ENCODE measurements around the gene TRAPPC12. TPM values are rescaled to one million over a fixed set of nuclear protein-coding genes. Genes with fewer than 3 reads are reported as not detected.
"Not testable (repeated sequence)": the region's sequence is repeated elsewhere in the genome, so short reads cannot be mapped to it uniquely, and the experiment has no call there.

The TRAPPC12 gene
- total RNA-seq, 1 experiment from 2014 or later: 63.2 TPM

DNA sequence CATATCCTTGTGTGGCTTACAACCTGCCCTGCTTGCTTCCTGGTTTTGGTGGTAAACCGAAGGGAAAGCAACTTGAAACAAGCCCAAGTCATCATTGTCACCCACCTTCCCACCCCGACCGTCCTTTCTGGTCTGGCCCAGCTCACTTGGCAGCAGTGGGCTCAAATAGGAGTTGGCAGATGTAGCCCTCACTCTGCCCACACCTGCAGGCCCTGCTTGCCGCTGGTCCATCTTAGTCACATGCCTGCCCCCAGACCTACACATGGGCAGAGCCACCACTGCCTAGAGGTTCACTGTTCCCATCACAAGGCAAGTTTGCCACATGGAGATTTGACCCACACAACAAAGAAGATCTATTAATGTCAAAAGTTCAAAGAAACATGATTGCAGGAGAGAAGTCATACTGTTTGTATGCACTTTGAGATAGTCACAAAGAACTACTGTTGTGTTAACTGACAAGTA, 11.2 kb upstream of the TRAPPC12 start:
- DNase-seq (ENCODE audit: low read depth): no peak

GRCh38 chr2:3369340-3370181, 9.9 kb upstream of the TRAPPC12 start:
- not testable (repeated sequence) for DNase-seq (ENCODE audit: low read depth)

GRCh38 chr2:3376821-3377220, 2.7 kb upstream of the TRAPPC12 start:
- no peak for DNase-seq (ENCODE audit: low read depth)

GRCh38 chr2:3377279-3377611, 2.2 kb upstream of the TRAPPC12 start:
- peak; percentile 58 for DNase-seq (ENCODE audit: low read depth)

- DNase-seq (ENCODE audit: low read depth): peak; percentile 98
Observed at GRCh38 chr2:3377612-3378432, 1.7 kb upstream of the TRAPPC12 start, which contains the start of gene EIPR1. EIPR1 (minus strand) TSS chr2:3377818; CDS start chr2:3377689, 129 bp downstream.

DNA sequence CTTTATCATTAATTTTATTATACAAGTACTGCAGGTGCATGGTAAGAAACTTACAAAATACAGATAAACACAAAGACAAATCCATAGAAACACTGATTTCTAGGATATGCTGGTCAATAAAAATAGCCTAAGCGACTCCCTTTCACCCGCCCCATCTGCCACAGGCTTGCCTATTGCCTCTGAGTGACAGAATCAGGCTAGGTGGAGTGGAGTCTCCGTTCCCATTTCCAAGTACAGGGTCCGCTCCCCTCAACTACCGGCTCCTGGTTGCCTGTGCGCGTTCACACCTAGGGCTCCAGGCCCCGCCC, 201 bp upstream of the TRAPPC12 start:
- no peak for DNase-seq (ENCODE audit: low read depth)

- DNase-seq (ENCODE audit: low read depth): no peak
Observed at GRCh38 chr2:3386448-3386958, 7.0 kb downstream of the TRAPPC12 start.

DNA sequence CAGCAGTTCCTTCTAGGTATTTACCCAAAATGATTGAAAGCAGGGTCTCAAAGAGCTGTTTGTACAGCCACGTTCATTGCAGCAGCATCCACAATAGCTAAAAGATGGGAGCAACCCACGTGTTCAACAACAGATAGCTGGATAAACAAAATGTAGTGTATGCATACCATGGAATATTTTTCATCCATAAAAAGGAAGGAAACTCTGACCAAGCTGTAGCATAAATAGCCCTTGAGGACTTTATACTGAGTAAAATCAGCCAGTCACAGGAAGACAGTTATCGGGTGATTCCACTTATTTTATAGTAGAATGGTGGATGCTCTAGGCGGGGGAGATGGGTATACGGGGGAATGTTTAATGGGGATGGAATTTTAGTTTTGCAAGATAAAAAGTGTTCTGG, 7.5 kb downstream of the TRAPPC12 start:
- no peak for DNase-seq (ENCODE audit: low read depth)

GRCh38 chr2:3387644-3388411, 8.3 kb downstream of the TRAPPC12 start:
- no peak for DNase-seq (ENCODE audit: low read depth)

DNA sequence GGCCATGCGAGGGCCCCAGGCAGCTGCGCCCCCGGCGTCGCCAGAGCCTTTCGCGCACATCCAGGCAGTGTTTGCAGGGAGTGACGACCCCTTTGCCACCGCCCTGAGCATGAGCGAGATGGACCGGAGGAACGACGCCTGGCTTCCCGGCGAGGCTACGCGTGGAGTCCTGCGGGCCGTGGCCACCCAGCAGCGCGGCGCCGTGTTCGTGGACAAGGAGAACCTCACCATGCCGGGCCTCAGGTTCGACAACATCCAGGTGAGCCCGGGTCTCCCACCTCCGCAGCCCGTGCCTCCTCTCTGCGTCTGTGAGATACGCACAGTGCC, 8.9 kb downstream of the TRAPPC12 start:
- no peak for DNase-seq (ENCODE audit: low read depth)

DNA sequence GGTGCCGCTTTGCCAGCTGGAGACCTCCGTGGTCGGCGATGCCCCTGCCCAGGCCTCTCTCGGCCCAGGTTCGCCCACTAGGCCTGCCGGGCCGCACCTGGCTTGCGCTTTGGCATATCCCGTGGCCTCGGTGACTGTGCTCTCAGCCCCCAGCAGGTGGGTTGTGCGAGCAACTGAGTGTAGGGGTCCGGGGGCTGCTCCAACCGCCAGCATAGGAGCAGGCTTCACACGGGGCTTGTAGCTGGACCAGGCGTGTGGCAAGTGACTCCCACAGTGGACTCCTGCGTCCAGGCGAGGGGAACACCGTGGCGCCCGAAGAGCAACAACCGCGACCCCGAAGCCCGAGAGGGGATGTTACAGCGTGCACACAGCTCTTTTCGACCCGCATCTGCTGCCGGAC, 9.7 kb downstream of the TRAPPC12 start:
- DNase-seq (ENCODE audit: low read depth): no peak

GRCh38 chr2:3390041-3390440, 10.5 kb downstream of the TRAPPC12 start:
- DNase-seq (ENCODE audit: low read depth): no peak

DNA sequence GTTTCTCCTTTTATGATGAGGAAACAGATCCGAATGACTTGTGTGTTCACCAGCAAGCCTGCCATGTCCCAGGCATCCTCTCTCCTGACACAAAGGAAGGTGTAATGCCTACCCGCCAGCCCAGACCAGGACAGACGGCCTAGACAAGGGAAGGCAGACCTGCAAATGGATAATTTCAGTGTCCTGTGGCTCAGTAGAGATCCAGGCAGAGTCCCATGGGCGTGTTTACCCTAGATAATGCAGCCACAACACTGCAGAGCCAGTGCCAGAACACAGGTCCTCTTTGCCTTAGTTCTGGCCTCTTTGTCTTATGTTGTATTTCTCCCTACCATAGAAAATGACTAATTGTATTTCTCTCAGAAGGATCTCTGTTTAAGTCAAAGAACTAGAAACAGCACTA, 12.7 kb downstream of the TRAPPC12 start:
- DNase-seq (ENCODE audit: low read depth): no peak

- no peak for DNase-seq (ENCODE audit: low read depth)
Observed at GRCh38 chr2:3396920-3397559, 17.5 kb downstream of the TRAPPC12 start.

- no peak for DNase-seq (ENCODE audit: low read depth)
Observed at GRCh38 chr2:3398857-3399256, 19.4 kb downstream of the TRAPPC12 start.

- DNase-seq (ENCODE audit: low read depth): no peak
Observed at GRCh38 chr2:3399381-3399780, 19.9 kb downstream of the TRAPPC12 start.

DNA sequence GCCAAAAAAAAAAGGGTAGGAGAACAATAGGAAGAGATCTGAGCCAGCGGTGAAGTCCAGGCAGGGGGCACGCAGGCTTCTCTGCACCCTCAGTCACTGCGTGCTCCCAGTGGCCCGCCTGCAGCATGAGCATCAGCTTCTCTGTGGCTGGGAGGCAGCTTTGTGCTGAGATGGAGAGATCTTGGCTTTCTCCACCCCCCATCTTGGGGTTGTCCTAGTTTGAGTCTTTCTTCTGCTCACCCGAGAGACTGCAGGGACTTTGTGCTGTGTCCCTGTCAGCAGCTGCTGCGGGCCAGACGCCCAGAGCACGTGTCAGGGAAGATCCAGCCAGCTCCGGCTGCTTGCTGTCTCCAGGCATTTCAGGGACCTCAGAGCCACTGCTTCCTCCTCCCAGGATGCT, 20.3 kb downstream of the TRAPPC12 start:
- DNase-seq (ENCODE audit: low read depth): no peak

DNA sequence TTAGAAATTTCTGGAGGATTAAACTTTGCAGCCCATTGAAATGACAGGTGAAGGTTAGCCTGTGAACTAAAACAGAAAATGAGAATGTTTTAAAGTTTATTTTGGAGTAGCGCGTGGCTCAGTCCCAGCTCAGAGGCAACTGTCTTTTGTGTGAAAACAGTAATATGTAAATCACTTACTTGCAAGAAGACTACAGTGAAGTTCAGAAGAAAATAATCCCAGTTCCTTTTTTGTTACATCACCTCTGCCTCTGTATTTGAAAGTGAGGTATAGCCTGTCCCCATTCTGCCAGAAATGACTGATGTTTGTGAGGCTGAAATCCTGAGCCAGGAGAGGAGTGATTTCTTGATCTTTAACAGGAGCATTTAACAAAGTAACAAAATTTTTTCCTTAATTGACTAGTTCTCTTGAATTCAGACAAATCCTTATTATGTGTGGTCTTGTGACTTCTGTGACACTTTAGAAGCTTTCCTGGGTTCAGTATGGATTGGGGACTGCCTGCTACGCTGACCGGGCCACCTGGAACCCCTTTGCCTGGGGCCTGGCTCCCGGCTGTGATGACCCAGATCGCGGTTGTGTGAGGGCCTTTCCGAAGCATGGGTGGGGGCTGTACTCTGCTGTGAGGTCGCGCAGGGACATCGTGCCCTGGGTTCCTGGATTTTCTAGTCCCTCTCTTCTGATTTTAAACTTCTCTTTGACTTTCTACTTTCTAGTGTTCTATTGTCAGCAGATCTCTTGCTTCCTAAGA, 24.3 kb downstream of the TRAPPC12 start:
- DNase-seq (ENCODE audit: low read depth): no peak

DNA sequence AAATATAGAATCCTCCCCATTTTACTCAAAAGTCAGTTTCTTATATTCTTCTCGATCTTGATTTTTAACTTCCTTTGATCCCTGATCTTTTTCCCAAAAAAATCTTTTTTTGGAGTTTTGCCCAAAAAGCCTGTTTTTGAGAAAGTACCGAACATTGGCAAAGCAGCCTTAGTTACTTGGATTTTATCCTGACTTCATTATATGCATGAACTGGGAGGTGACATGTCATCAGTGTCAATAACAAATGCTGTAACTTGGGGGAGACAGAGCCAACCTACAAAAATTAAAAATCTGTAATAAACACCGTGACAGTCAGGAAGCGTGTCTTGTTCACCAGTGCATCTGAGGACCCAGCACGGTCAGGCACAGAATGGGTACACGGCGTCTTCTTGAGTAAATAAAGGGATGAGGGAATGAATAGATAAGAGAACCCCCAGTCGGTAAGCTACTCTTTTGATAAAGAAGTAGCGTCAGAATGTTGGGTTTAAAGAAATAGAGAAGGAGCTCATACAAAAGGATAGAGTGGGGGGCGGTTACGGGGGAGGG, 24.9 kb downstream of the TRAPPC12 start:
- DNase-seq (ENCODE audit: low read depth): no peak

DNA sequence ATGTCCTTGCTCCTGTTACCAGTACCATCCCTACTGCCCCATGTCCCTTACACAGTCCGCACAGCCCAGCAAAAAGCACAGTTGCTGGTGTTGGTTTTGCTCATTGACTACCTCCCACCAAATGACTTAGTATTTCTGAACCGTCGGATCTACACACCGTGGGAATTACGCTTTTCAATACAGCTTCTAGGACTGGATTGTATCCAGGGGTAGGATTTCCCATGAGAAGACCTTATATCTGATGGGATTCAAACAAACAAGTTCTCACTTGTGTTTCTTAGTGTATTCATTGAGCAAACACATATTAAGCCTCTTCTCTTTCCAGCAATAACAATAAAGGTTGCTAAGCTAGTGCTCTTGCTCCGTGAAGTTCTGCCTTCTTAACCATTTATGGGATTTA, 25.8 kb downstream of the TRAPPC12 start:
- no peak for DNase-seq (ENCODE audit: low read depth)
